Measurements from ENCODE around the gene BRD4. TPM values are rescaled to one million over a fixed set of nuclear protein-coding genes. Genes with fewer than 3 reads are reported as not detected.

Gene BRD4
- total and polyA plus RNA-seq, 2 of the 13 experiments (the other 11 are each of a cell fraction or from before 2014, with no cell fraction given) = 10.5 to 11.4 TPM

DNA sequence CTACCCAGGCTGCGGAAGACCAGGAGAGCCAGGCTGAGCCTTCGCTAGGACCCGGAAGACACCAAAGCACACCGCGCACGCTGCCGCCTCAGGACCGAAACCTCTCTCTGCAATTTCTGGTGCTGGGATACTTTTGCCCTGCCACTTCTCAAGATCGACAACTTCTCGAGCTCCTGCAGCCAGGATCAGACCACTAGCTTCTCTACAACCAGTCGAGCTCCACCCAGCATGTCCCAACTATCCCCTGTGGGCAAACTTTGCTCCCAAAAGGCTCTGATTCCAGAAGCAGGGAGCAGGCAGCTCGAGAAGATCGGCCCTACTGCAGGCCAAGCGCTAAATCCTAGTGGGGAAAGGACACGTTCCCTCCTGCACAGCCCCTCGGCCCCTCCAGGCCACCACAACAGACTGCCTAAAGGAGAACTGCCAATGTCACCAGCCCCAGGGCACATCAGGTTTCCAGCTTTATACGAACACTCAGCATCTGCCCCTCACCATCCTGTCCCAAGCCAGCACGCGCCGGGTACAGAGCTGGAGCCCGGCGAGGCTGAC, 46.3 kb upstream of the BRD4 start (continued):
- TF ChIP-seq, protein P1, sequence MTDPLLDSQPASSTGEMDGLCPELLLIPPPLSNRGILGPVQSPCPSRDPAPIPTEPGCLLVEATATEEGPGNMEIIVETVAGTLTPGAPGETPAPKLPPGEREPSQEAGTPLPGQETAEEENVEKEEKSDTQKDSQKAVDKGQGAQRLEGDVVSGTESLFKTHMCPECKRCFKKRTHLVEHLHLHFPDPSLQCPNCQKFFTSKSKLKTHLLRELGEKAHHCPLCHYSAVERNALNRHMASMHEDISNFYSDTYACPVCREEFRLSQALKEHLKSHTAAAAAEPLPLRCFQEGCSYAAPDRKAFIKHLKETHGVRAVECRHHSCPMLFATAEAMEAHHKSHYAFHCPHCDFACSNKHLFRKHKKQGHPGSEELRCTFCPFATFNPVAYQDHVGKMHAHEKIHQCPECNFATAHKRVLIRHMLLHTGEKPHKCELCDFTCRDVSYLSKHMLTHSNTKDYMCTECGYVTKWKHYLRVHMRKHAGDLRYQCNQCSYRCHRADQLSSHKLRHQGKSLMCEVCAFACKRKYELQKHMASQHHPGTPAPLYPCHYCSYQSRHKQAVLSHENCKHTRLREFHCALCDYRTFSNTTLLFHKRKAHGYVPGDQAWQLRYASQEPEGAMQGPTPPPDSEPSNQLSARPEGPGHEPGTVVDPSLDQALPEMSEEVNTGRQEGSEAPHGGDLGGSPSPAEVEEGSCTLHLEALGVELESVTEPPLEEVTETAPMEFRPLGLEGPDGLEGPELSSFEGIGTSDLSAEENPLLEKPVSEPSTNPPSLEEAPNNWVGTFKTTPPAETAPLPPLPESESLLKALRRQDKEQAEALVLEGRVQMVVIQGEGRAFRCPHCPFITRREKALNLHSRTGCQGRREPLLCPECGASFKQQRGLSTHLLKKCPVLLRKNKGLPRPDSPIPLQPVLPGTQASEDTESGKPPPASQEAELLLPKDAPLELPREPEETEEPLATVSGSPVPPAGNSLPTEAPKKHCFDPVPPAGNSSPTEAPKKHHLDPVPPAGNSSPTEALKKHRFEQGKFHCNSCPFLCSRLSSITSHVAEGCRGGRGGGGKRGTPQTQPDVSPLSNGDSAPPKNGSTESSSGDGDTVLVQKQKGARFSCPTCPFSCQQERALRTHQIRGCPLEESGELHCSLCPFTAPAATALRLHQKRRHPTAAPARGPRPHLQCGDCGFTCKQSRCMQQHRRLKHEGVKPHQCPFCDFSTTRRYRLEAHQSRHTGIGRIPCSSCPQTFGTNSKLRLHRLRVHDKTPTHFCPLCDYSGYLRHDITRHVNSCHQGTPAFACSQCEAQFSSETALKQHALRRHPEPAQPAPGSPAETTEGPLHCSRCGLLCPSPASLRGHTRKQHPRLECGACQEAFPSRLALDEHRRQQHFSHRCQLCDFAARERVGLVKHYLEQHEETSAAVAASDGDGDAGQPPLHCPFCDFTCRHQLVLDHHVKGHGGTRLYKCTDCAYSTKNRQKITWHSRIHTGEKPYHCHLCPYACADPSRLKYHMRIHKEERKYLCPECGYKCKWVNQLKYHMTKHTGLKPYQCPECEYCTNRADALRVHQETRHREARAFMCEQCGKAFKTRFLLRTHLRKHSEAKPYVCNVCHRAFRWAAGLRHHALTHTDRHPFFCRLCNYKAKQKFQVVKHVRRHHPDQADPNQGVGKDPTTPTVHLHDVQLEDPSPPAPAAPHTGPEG (CRISPR knock-in tag; IDR thresholded peaks at IDR 0.05) = no peak
- TF ChIP-seq CHD4 (IDR thresholded peaks at IDR 0.05; ENCODE audit: borderline replicate concordance, low read length) = no peak
- no peak for TF ChIP-seq ZBTB42 (CRISPR knock-in tag; IDR thresholded peaks at IDR 0.05)
- TF ChIP-seq KDM5A (IDR thresholded peaks at IDR 0.05; ENCODE audit: borderline replicate concordance, low read length) = no peak
- TF ChIP-seq ZNF234 (CRISPR knock-in tag; conservative IDR thresholded peaks at IDR 0.05) = no peak
- TF ChIP-seq TCF12 (IDR thresholded peaks at IDR 0.05) = no peak
- no peak for TF ChIP-seq TCF12 (CRISPR knock-in tag; IDR thresholded peaks at IDR 0.05)
- no peak for TF ChIP-seq ZNF530 (CRISPR knock-in tag; IDR thresholded peaks at IDR 0.05; ENCODE audit: low read depth)
- no peak for TF ChIP-seq ZBTB3 (CRISPR knock-in tag; IDR thresholded peaks at IDR 0.05; ENCODE audit: borderline replicate concordance, low read depth)
- TF ChIP-seq MAZ (IDR thresholded peaks at IDR 0.05; ENCODE audit: borderline replicate concordance, low read depth, low read length) = no peak
- no peak for TF ChIP-seq MAZ (CRISPR knock-in tag; IDR thresholded peaks at IDR 0.05; ENCODE audit: low read depth)
- TF ChIP-seq, protein P2, sequence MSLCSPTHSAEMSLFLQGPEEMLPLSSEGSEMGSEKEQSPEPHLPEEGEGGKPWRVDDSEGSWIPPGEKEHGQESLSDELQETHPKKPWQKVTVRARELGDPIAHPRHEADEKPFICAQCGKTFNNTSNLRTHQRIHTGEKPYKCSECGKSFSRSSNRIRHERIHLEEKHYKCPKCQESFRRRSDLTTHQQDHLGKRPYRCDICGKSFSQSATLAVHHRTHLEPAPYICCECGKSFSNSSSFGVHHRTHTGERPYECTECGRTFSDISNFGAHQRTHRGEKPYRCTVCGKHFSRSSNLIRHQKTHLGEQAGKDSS (CRISPR knock-in tag; IDR thresholded peaks at IDR 0.05; ENCODE audit: borderline replicate concordance, low read depth) = no peak
- TF ChIP-seq, protein P3, sequence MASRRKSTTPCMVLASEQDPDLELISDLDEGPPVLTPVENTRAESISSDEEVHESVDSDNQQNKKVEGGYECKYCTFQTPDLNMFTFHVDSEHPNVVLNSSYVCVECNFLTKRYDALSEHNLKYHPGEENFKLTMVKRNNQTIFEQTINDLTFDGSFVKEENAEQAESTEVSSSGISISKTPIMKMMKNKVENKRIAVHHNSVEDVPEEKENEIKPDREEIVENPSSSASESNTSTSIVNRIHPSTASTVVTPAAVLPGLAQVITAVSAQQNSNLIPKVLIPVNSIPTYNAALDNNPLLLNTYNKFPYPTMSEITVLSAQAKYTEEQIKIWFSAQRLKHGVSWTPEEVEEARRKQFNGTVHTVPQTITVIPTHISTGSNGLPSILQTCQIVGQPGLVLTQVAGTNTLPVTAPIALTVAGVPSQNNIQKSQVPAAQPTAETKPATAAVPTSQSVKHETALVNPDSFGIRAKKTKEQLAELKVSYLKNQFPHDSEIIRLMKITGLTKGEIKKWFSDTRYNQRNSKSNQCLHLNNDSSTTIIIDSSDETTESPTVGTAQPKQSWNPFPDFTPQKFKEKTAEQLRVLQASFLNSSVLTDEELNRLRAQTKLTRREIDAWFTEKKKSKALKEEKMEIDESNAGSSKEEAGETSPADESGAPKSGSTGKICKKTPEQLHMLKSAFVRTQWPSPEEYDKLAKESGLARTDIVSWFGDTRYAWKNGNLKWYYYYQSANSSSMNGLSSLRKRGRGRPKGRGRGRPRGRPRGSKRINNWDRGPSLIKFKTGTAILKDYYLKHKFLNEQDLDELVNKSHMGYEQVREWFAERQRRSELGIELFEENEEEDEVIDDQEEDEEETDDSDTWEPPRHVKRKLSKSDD (CRISPR knock-in tag; IDR thresholded peaks at IDR 0.05; ENCODE audit: low read depth) = no peak
- no peak for TF ChIP-seq ARID2 (CRISPR knock-in tag; IDR thresholded peaks at IDR 0.05; ENCODE audit: borderline replicate concordance)
- TF ChIP-seq ZNF891 (CRISPR knock-in tag; IDR thresholded peaks at IDR 0.05) = 0 out of 2 replicates have a peak, but pooled peaks have one; percentile 33
- TF ChIP-seq ZNF264 (CRISPR knock-in tag; IDR thresholded peaks at IDR 0.05) = no peak
